HEK293 (cell line): ENCODE results near the gene ABCA3.

ENCODE experiments used
- BCL11B ChIP-seq: fragments of 450-650 bp; formaldehyde crosslinking; IDR thresholded peaks from 2 replicates; pipeline ENCODE4 v1.5.1; 2016; ENCODE audit warnings: low read depth, missing biosample characterization, missing genetic modification characterization
- CTCF ChIP-seq: fragments of 450-650 bp; formaldehyde crosslinking; IDR thresholded peaks from 2 replicates; pipeline ENCODE4 v1.5.1; 2016; ENCODE audit warnings: missing biosample characterization, missing genetic modification characterization
- SETDB1 ChIP-seq: IDR thresholded peaks from one replicate; pipeline ENCODE4 v1.6.1; 2017; ENCODE audit warnings: mild to moderate bottlenecking, low read length, moderate library complexity, mixed read lengths; ENCODE audit not compliant: insufficient read length
- ZFP69B ChIP-seq: fragments of 450-650 bp; formaldehyde crosslinking; IDR thresholded peaks from 2 replicates; pipeline ENCODE4 v1.5.1; 2016; ENCODE audit warnings: missing biosample characterization, missing genetic modification characterization
- ZNF175 ChIP-seq: fragments of 450-650 bp; formaldehyde crosslinking; IDR thresholded peaks from 2 replicates; pipeline ENCODE4 v1.5.1; 2016; ENCODE audit warnings: missing biosample characterization, missing genetic modification characterization
- ZNF24 ChIP-seq: fragments of 450-650 bp; formaldehyde crosslinking; IDR thresholded peaks from 2 replicates; pipeline ENCODE4 v1.5.1; 2016; ENCODE audit warnings: missing biosample characterization, missing genetic modification characterization
- ZNF274 ChIP-seq, 2 experiments: fragments of 200-500 bp in 1 of 2; fragments of 450-650 bp in 1 of 2; sonication (Bioruptor generic) in 1 of 2; formaldehyde crosslinking in 1 of 2; IDR thresholded peaks; 2 replicates each; pipeline versions ENCODE4 v1.5.1 to v1.6.1; 2014 to 2016; ENCODE audit warnings: borderline replicate concordance in 1 of 2, inconsistent platforms in 1 of 2, low read length in 1 of 2, missing biosample characterization in 1 of 2, missing genetic modification characterization in 1 of 2
- ZNF518A ChIP-seq: fragments of 450-650 bp; formaldehyde crosslinking; conservative IDR thresholded peaks from 2 replicates; pipeline ENCODE4 v1.5.1; 2016; ENCODE audit warnings: low read depth, missing biosample characterization, missing genetic modification characterization
- ZNF530 ChIP-seq: fragments of 450-650 bp; formaldehyde crosslinking; IDR thresholded peaks from 2 replicates; pipeline ENCODE4 v1.5.1; 2016; ENCODE audit warnings: low read depth, missing biosample characterization, missing genetic modification characterization
- TF ChIP-seq, protein P1 (sequence below): sonication (generic); formaldehyde crosslinking; IDR thresholded peaks from 2 replicates; pipeline ENCODE4 v1.8.1; 2022; ENCODE audit warnings: mild to moderate bottlenecking, moderate library complexity, missing genetic modification reagents

- TF ChIP-seq ZFP69B: no peak
- no peak for TF ChIP-seq ZNF274 (IDR thresholded peaks at IDR 0.05; ENCODE audit: low read length)
- no peak for TF ChIP-seq ZNF274 (tag by site-specific recombination; IDR thresholded peaks at IDR 0.05; ENCODE audit: borderline replicate concordance)
- no peak for TF ChIP-seq SETDB1
- TF ChIP-seq CTCF (tag by site-specific recombination): no peak
- TF ChIP-seq BCL11B (tag by site-specific recombination): no peak
- no peak for TF ChIP-seq ZNF530
- no peak for TF ChIP-seq ZNF518A (tag by site-specific recombination)
- no peak for TF ChIP-seq ZNF24 (tag by site-specific recombination)
- TF ChIP-seq ZNF175 (tag by site-specific recombination): no peak
- TF ChIP-seq, protein P1, sequence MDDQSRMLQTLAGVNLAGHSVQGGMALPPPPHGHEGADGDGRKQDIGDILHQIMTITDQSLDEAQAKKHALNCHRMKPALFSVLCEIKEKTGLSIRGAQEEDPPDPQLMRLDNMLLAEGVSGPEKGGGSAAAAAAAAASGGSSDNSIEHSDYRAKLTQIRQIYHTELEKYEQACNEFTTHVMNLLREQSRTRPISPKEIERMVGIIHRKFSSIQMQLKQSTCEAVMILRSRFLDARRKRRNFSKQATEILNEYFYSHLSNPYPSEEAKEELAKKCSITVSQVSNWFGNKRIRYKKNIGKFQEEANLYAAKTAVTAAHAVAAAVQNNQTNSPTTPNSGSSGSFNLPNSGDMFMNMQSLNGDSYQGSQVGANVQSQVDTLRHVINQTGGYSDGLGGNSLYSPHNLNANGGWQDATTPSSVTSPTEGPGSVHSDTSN (CRISPR knock-in tag): no peak
Observed at GRCh38 chr16:2299915-2300192, 40.7 kb downstream of the ABCA3 start.
